ENCODE results near the gene RPSA.

GRCh38 chr3:39426312-39426711 is 19.8 kb downstream of the RPSA start:
- no peak for TF ChIP-seq CTCF (conservative IDR thresholded peaks at IDR 0.05)
- TF ChIP-seq EZH2 (IDR thresholded peaks at IDR 0.05; ENCODE audit: low read depth), result no peak
